Testis (tissue), 3 donors: ENCODE measurements around the gene TENT4B. TPM values are rescaled to one million over a fixed set of nuclear protein-coding genes. Genes with fewer than 3 reads are reported as not detected.

Experiments used
- DNase-seq: peaks from one replicate; pipeline ENCODE4 v3.0.0-alpha.2; 2019
- H3K27ac ChIP-seq, 2 donors: fragments of 200-600 bp; sonication (generic); one replicate each; pipeline ENCODE4 v1.5.1; 2019
- H3K27me3 ChIP-seq: fragments of 200-600 bp; sonication (generic); one replicate; pipeline ENCODE4 v1.5.1; 2019
- H3K36me3 ChIP-seq: fragments of 200-600 bp; sonication (generic); one replicate; pipeline ENCODE4 v1.5.1; 2017; ENCODE audit warnings: low read depth; ENCODE audit errors: missing control alignments
- H3K4me1 ChIP-seq: fragments of 200-600 bp; sonication (generic); one replicate; pipeline ENCODE4 v1.5.1; 2019
- H3K4me3 ChIP-seq, 2 donors: fragments of 200-600 bp; sonication (generic); one replicate each; pipeline ENCODE4 v1.5.1; 2017 to 2019
- H3K9me3 ChIP-seq: fragments of 200-600 bp; sonication (generic); one replicate; pipeline ENCODE4 v1.5.1; 2017
- CTCF ChIP-seq, 3 experiments: fragments of 450-650 bp in 2 of 3; fragments of 200-600 bp in 1 of 3; sonication (generic) in 1 of 3; IDR thresholded peaks; one replicate each; pipeline ENCODE4 v1.5.1; 2016 to 2019; ENCODE audit warnings: antibody characterized with exemption in 3 of 3, mild to moderate bottlenecking in 2 of 3, moderate library complexity in 1 of 3
- POLR2A ChIP-seq: fragments of 450-650 bp; IDR thresholded peaks from one replicate; pipeline ENCODE4 v1.6.1; 2017; ENCODE audit warnings: antibody characterized with exemption, mild to moderate bottlenecking, moderate library complexity
- WGBS, 2 donors: methylation state at CpG; one replicate each; pipeline ENCODE4 v1.1.5; 2018; 5-methylcytosine and 5-hydroxymethylcytosine counted together
- intact Hi-C: fragments of 100-400 bp; cut with DNase I; formaldehyde crosslinking; loops from one replicate; pipeline ENCODE4 v1.15.1; 2023; ENCODE audit warnings: low total_unique reads
- polyA plus RNA-seq: library from polyadenylated mRNA; stranded (reverse); fragments of 350-450 nt; fragmentation: Illumina TruSeq; extraction: RNeasy Lipid Tissue Mini Kit (QIAGEN cat#74804); gene quantifications from one replicate; pipeline ENCODE4 v1.2.3, GENCODE V29; 2014; ENCODE audit warnings: low read depth, low replicate concordance; ENCODE audit not compliant: insufficient read depth
- total RNA-seq, 2 donors: library from RNA; depleted of rRNA; stranded (reverse); fragments of >200 nt; gene quantifications; one replicate each; pipeline ENCODE4 v1.2.3, GENCODE V29; 2016

Gene TENT4B
- total and polyA plus RNA-seq, 3 donors from 2014 or later = 27.5 to 56.6 (median 37.6) TPM

DNA sequence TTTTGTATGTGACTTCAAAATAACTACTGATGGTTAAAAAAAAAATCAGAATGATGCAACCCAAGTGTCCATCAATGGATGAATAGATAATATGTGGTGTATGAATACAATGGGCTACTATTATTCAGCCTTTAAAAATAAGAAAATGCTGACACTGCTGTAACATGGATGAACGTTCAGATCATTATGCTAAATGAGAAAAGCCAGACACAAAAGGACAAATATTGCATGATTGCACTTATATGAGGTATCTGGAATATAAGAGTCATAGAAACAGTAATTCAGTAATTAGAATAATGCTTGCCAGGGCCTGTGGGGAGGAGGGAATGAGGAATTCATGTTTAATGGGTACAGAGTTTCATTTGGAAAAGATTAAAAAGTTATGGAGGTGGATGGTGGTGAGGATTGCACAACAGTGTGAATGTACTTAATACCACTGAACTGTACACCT lies 25.4 kb downstream of the TENT4B start:
- 74 to 75% methylated on average over 1 of the region's 1 CpG for WGBS, 2 donors
- H3K9me3 ChIP-seq = no peaks in the 10 kb centered on the region
- peaks cover 6% of the 10 kb centered on the region for H3K4me1 ChIP-seq
- no peak for DNase-seq
- intact Hi-C loops = no loop called here
- no peak for TF ChIP-seq CTCF (IDR thresholded peaks at IDR 0.05)
- TF ChIP-seq POLR2A = no peak
- no peaks in the 10 kb centered on the region for H3K27me3 ChIP-seq
- no peak overlapping the region for H3K4me3 ChIP-seq
- H3K36me3 ChIP-seq = no peaks in the 10 kb centered on the region
- no peak overlapping the region for H3K27ac ChIP-seq

DNA sequence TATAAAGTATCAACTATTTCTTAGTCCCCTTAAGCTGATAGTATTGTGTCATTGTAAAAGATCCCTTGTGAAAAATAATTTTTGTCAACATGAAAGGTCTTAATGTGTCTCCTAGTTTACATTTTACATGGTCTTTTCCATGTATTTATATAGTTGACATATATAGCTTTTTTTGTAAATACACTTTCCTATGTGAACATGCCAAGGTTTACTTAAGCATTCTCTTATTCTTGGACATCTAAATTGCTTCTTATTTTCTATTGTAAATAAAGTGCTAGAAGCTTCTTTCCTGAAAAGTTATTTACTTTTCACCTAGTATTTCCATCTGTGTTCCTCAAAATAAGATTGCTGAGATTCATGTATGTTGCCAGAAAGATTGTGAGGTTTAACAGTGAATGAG lies 29.3 kb downstream of the TENT4B start:
- Histone ChIP-seq H3K9me3 (no peaks in the 10 kb centered on the region), H3K4me1 (peaks cover 8% of the 10 kb centered on the region), H3K27me3 (no peaks in the 10 kb centered on the region), H3K4me3 (no peak overlapping the region), H3K36me3 (no peaks in the 10 kb centered on the region), H3K27ac (no peak overlapping the region)
- no peak for DNase-seq
- intact Hi-C loops = no loop called here
- TF ChIP-seq POLR2A = no peak
- no peak for TF ChIP-seq CTCF (IDR thresholded peaks at IDR 0.05)

DNA sequence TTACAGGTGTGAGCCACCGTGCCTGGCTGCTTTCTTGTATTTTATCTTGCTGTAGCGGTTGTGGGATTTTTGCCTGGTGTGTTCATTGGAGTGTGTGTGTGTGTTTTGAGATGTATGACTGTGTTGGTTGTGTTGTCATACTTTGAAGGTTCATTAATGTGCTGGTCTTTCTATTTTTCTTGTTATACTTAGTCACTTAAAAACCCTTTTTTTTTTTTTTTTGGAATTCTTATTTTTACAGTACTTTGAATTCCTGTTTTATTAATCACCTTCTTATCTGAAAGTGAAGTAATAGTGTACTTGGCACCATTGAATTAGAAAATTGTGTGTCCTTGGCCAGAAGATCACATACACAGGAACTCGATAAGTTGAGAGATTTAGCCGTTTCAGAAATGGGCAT lies 30.2 kb downstream of the TENT4B start:
- Histone ChIP-seq H3K4me1 (peaks cover 8% of the 10 kb centered on the region), H3K4me3 (no peak overlapping the region), H3K27me3 (no peaks in the 10 kb centered on the region), H3K36me3 (no peaks in the 10 kb centered on the region), H3K27ac (peak overlapping the region in 1 of 2 donors; percentile 1), H3K9me3 (no peaks in the 10 kb centered on the region)
- no peak for DNase-seq
- WGBS, 2 donors = 50% methylated on average over 4 of the region's 4 CpGs
- TF ChIP-seq CTCF (IDR thresholded peaks at IDR 0.05) = no peak
- no peak for TF ChIP-seq POLR2A
- intact Hi-C loops = no loop called here

DNA sequence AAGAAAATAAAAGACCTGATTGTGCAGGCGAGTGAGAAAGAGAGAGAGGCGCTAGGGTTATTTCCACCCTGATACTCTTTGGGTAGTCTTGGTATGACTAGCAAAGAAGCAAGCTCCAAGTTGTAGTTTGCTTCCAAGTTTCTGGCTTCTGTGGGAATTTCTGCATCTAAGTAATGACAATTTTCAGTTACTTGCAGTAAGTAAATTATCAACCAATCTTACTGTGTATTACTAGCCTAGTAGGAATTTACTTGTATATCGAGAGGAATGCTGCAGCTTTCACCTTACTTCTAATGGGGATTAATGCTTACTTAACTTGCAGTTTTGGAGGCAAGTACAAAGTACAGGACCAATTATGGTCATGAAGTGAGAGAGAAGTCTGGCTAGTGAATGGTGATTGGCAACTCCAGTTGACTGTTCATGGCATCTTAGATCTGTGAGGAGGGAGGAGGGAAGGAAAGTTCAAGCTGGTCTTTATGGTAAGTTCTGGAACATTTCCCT lies 31.9 kb downstream of the TENT4B start:
- Histone ChIP-seq H3K27ac (no peak overlapping the region), H3K4me1 (peaks cover 18% of the 10 kb centered on the region), H3K27me3 (no peaks in the 10 kb centered on the region), H3K9me3 (no peaks in the 10 kb centered on the region), H3K36me3 (no peaks in the 10 kb centered on the region), H3K4me3 (no peak overlapping the region)
- TF ChIP-seq CTCF (IDR thresholded peaks at IDR 0.05) = no peak
- TF ChIP-seq POLR2A = no peak
- DNase-seq = no peak
- 60 to 70% methylated on average over 3 of the region's 3 CpGs for WGBS, 2 donors
- intact Hi-C loops = no loop called here

DNA sequence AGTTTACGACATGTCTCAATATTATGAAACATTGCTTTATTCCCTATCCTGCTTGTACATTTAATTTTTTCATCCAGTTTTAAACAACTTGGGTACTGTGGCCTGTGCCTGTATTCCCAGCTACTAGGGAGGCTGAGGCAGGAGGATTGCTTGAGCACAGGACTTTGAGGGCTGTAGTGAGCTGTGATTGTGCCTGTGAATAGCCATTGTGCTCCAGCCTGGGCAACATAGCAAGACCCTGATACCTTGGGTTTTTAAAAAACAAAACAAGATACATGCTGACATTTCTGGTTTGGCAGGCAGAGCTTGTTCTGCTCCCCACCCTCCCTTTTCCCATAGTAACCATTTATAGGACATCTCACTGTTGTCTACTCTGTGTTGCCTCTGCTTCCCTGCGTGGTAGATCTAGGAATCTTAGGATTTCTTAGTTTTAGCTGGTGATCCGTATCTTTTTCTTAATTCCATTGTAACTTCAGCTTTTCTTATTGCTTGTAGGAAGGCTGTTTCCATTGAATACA lies 35.6 kb downstream of the TENT4B start:
- intact Hi-C loops = no loop called here

More for the DNA sequence above, 35.6 kb downstream of the TENT4B start:
- peaks cover 11% of the 10 kb centered on the region for H3K4me1 ChIP-seq
- TF ChIP-seq CTCF (IDR thresholded peaks at IDR 0.05) = no peak
- no peak for TF ChIP-seq POLR2A
- 46 to 54% methylated on average over 3 of the region's 3 CpGs for WGBS, 2 donors
- H3K27ac ChIP-seq = no peak overlapping the region
- H3K27me3 ChIP-seq = no peaks in the 10 kb centered on the region
- DNase-seq = no peak
- H3K4me3 ChIP-seq = no peak overlapping the region
- no peaks in the 10 kb centered on the region for H3K36me3 ChIP-seq
- no peaks in the 10 kb centered on the region for H3K9me3 ChIP-seq
